Measurements from ENCODE around the gene PRX. TPM values are rescaled to one million over a fixed set of nuclear protein-coding genes. Genes with fewer than 3 reads are reported as not detected.

Gene PRX
- total RNA-seq, 1 experiment from 2014 or later = 4.8 TPM

GRCh38 chr19:40431698-40432097, 18.5 kb upstream of the PRX start:
- Histone ChIP-seq H3K4me3 (replicated peaks in 1 of 2; ENCODE audit: low read depth in 1 of 2, low read length in 2 of 2) (no peak overlapping the region), H3K27ac (ENCODE audit: low read depth, low read length) (peak overlapping the region; percentile 95), H3K27me3 (ENCODE audit: insufficient read depth, low read length) (no peaks in the 10 kb centered on the region), H3K36me3 (ENCODE audit: control insufficient read depth in 1 of 2, insufficient read depth in 2 of 2, low read length in 2 of 2) (no peaks in the 10 kb centered on the region), H3K4me2 (ENCODE audit: low read length) (peak overlapping the region; percentile 76), H2AFZ (ENCODE audit: low read depth, low read length, poor library complexity, severe bottlenecking) (no peak overlapping the region), H3K9me3 (ENCODE audit: control insufficient read depth in 1 of 2, insufficient read depth in 1 of 2, low read depth in 1 of 2, low read length in 2 of 2) (no peaks in the 10 kb centered on the region), H3K9me2 (ENCODE audit: insufficient read depth) (no peaks in the 10 kb centered on the region), H4K20me1 (ENCODE audit: insufficient read depth) (no peaks in the 10 kb centered on the region), H3K4me1 (ENCODE audit: control insufficient read depth in 1 of 2, insufficient read depth in 2 of 2, low read length in 2 of 2) (peaks cover 31 to 48% of the 10 kb centered on the region in 2 experiments), H3K9ac (ENCODE audit: low read length) (0 out of 2 replicates have a peak overlapping the region, but pooled peaks have one; percentile 17), H3K79me2 (ENCODE audit: insufficient read depth, low read length) (no peaks in the 10 kb centered on the region)
- ChIA-PET POLR2A (interaction anchor here (0.6 to 0.8 kb wide), 4 partner anchors 10 to 374 kb away, joined by 4 to 8 read pairs (median 4); no protein-coding TSS in a partner anchor), CTCF (interaction anchor here (1.9 kb wide), 1 partner anchor 11 kb away, joined by 5 read pairs; no protein-coding TSS in a partner anchor), RAD21 (ENCODE audit: low non-redundant PET in 1 of 2, low total read pairs in 2 of 2, uncharacterized antibody in 2 of 2, unreplicated experiment in 2 of 2) (no interaction called here)
- TF ChIP-seq MAX (IDR thresholded peaks at IDR 0.05) (no peak), CBX3 (IDR thresholded peaks at IDR 0.05; ENCODE audit: low read depth) (no peak), CEBPB (IDR thresholded peaks at IDR 0.05; ENCODE audit: low read depth) (no peak), POLR2A (IDR thresholded peaks at IDR 0.05; ENCODE audit: borderline replicate concordance, extremely low read depth, insufficient read depth, insufficient read length) (no peak), EGR1 (IDR thresholded peaks at IDR 0.05; ENCODE audit: low read depth) (no peak), YY1 (IDR thresholded peaks at IDR 0.05; ENCODE audit: extremely low read depth, insufficient replicate concordance, low read depth, low read length) (no peak), REST (IDR thresholded peaks at IDR 0.05; ENCODE audit: low read depth) (no peak), ZNF274 (IDR thresholded peaks at IDR 0.05; ENCODE audit: low read depth, low read length) (no peak), SP1 (IDR thresholded peaks at IDR 0.05; ENCODE audit: low read depth) (no peak), SIN3A (IDR thresholded peaks at IDR 0.05; ENCODE audit: low read depth) (no peak), ELF1 (IDR thresholded peaks at IDR 0.05; ENCODE audit: borderline replicate concordance, low read depth) (no peak), ATF3 (IDR thresholded peaks at IDR 0.05) (no peak), SRF (IDR thresholded peaks at IDR 0.05; ENCODE audit: low read depth) (no peak), CTCF (IDR thresholded peaks at IDR 0.05 in 2 of 3, conservative IDR thresholded peaks at IDR 0.05 in 1 of 3; ENCODE audit: borderline replicate concordance in 1 of 3, insufficient read depth in 1 of 3, low read depth in 2 of 3, low read length in 2 of 3) (no peak), TCF7L2 (IDR thresholded peaks at IDR 0.05; ENCODE audit: borderline replicate concordance, extremely low read depth, insufficient read depth, insufficient read length) (no peak), EZH2 (IDR thresholded peaks at IDR 0.05) (no peak), RAD21 (IDR thresholded peaks at IDR 0.05; ENCODE audit: low read depth) (no peak), ZFX (IDR thresholded peaks at IDR 0.05) (no peak), POLR2AphosphoS5 (IDR thresholded peaks at IDR 0.05; ENCODE audit: low read depth, low read length) (no peak)
- BruUV-seq (replicated peaks) = no TSS peak
- intact Hi-C loops (cut with micrococcal nuclease) = no loop called here
- DNase-seq (ENCODE audit: low read depth, low spot score) (no peak), ATAC-seq (no peak)
